Measurements from ENCODE around the gene COL20A1.

DNA sequence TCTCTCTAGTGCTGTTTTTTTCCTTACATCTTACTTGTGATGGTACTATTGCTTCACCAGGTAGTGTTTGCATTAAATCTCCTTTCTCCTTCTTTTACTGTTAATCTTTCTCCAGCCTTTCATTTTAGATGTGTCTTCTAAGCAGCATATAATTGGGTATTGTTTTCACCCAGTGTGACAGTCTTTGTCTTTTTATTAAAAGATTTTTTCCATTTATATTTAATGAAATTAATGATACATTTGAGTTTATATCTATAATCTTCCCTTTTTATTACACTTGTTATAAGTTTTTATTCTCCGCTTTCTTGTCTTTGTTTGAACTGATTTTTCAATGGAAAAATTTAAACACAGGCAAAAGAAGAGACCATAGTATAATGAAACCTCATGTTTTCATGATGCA, 8.7 kb downstream of the COL20A1 start:
- TF ChIP-seq CTCF (IDR thresholded peaks at IDR 0.05) (no peak), POLR2A (IDR thresholded peaks at IDR 0.05) (no peak)
